GM18498 (cell line): ENCODE data around the gene TLR10.
"Not testable (repeated sequence)": the region's sequence is repeated elsewhere in the genome, so short reads cannot be mapped to it uniquely, and the experiment has no call there.

Experiments
- ATAC-seq: cut with Tn5 transposase; IDR thresholded peaks from one replicate; pipeline ENCODE4 v1.9.1; 2021; ENCODE audit warnings: mild to moderate bottlenecking, moderate library complexity; ENCODE audit not compliant: unreplicated experiment

Gene TLR10

GRCh38 chr4:38769857-38770256 lies 12.9 kb downstream of the TLR10 start:
- no peak for ATAC-seq

DNA sequence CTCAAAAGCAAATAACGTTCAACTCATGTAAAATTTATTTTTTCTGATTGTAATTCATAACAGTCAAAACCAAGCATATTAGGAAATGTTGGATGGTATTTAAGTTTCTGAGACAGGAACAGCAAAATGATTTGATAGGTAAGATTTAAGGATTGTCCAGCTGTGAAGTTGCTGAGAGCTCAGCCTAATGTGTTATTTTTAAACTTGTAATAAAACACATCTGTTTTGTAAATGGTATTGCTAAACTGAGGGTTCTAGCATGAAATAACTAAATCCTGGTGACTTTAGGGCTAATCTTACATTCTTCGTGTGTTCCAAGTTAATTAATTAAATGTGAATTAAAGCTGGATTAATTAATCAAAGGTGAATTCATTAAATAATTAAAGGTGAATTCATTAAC lies 13.3 kb downstream of the TLR10 start:
- no peak for ATAC-seq

DNA sequence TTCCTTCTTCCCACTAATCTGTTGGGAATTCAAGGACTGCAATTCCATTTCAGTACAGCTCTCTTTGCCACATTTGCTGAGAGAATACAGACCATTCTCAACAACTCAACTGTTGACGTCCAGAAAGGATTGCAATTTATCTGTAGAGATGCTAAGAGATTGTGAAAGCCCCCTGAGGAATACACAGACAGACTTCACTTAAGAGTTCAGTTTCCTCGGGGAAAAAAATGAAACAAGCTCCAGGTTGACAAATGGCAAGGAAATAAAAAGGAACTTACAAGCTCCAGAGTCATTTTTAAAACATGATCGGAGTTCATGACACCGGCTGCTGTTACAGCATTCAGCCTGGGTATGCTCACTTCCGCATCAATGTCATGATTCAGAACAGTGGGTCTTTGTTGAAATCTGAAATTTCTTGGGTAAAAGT lies 13.8 kb downstream of the TLR10 start:
- ATAC-seq: no peak

DNA sequence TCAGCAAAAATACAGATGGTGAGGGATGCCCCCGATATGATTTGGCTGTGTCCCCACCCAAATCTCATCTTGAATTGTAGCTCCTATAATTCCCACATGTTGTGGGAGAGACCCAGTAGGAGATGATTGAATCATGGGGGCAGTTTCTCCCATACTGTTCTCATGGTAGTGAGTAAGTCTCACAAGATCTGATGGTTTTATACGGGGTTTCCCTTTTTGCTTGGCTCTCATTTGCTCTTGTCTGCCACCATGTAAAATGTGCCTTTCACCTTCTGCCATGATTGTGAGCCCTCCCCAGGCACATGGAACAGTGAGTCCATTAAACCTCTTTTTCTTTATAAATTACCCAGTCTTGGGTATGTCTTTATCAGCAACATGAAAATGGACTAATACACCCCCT lies 15.8 kb downstream of the TLR10 start:
- not testable (repeated sequence) for ATAC-seq

GRCh38 chr4:38765382-38765781 lies 17.4 kb downstream of the TLR10 start:
- ATAC-seq: no peak

GRCh38 chr4:38764277-38764676 lies 18.5 kb downstream of the TLR10 start:
- ATAC-seq: no peak

DNA sequence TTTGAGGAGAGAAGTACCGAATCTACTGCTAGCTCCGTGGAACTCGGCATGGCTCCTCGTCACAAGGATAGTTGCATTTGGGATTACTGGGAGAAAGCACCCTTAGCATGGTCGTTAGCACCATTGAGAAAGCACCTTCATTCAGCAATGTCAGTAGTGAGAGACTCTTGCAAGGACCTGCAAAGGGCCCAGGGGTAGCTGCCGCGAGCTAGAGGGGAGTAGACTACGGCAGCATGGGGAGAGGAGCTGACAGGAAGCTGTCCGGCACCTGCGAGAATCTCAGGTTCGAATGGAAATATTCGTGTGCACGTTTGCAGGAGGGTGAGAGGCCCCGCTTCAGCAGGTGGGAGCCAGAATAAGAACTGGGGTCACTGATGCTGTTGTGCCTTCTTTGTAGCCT lies 20.2 kb downstream of the TLR10 start:
- peak; percentile 28 for ATAC-seq

GRCh38 chr4:38759790-38760122 lies 23.0 kb downstream of the TLR10 start:
- ATAC-seq: no peak

GRCh38 chr4:38759113-38759789 lies 23.5 kb downstream of the TLR10 start:
- ATAC-seq: no peak

DNA sequence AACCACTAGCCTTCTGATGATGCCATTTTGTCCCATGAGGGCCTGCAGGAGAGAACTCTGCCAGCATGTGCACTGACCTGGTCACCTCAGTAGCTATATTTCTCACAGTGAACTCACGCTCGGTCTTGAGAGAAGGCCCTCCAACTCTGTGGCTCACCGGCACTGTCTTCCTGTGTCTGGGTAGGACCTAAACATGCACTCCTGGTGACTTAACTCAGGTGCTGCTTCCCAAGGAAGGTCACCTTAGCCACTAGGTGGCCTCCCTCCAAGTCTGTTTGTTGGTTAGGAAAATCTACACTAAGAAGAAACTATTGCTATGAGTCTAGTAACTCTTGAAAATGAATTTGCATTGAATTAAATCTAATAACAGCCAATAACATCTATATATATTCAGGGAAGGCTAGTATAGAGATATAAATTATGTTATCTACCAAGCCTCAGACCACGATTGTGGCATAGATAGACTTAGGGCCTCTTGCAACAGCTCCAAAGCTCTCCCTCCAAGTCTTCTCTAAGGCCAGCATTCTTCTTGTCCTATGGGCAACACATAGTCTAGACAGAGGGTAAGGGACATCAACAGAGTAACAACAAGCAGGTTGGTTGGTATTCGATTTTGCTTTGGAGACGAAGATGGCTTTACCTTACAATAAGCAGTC lies 24.7 kb downstream of the TLR10 start:
- no peak for ATAC-seq

- no peak for ATAC-seq
Measured at GRCh38 chr4:38752941-38753806, 29.6 kb downstream of the TLR10 start.

- peak; percentile 95 for ATAC-seq
Measured at GRCh38 chr4:38752372-38752940, 30.3 kb downstream of the TLR10 start.

- ATAC-seq: no peak
Measured at GRCh38 chr4:38751341-38752010, 31.3 kb downstream of the TLR10 start.

- no peak for ATAC-seq
Measured at GRCh38 chr4:38749336-38749735, 33.5 kb downstream of the TLR10 start.

DNA sequence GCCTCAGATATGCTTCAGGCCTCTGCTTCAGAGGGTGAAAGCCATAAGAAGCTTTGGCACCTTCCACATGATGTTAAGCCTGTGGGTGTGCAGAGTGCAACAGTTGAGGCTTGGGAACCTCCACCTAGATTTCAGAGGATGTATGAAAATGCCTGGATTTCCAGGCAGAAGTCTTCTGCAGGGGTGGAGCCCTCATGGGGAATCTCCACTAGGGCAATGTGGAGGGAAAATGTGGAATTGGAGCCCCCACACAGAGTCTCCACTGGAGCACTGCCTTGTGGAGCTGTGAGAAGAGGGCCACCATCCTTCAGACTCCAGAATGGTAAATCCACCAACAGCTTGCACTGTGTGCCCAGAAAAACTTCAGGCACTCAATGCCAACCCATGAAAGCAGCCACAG lies 35.2 kb downstream of the TLR10 start:
- no peak for ATAC-seq

GRCh38 chr4:38745881-38746280 lies 36.9 kb downstream of the TLR10 start:
- ATAC-seq: no peak

DNA sequence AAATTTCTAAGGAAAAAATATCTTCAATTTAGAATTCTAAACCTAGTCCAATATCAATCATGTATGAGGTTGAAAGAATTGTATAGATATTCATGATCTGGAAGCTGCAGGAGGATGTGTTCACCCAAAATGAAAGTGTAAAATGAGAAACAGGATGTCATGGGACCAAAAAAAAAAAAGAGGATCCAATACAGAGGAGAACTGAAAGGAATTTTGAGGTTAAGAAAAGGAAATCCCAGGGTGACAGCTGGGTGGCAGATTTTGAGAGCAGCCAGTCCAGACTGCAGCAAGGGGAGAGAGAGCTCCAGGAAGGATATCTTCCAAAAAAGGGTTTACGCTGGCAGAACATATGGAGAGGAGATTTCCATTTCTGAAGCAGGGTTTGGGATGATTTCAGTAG lies 38.9 kb downstream of the TLR10 start:
- ATAC-seq: no peak

DNA sequence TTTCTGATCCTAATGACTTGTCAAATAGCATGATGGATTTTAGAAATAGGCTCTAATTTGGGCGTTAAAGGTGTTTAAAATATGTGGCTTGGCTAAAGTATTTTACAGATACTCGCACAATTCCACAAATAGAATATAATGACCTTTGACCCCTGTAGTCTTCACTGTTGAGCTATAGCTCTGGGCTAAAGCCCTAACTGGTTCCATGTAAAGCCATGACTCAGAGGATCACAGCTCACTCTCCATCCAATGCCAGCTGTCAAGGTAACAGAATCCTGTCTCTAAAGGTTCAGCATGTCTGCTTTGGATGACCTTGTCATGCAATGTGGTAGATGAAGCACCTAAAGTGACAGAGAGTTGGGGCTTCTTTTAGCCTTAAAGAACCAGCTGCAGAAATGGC lies 42.5 kb downstream of the TLR10 start:
- ATAC-seq: no peak

GRCh38 chr4:38738940-38739803 lies 43.6 kb downstream of the TLR10 start:
- no peak for ATAC-seq

GRCh38 chr4:38735870-38736269 lies 46.9 kb downstream of the TLR10 start:
- ATAC-seq: no peak
